Body of pancreas (tissue), 4 donors: ENCODE results near the gene EXOC7. TPM values are rescaled to one million over a fixed set of nuclear protein-coding genes. Genes with fewer than 3 reads are reported as not detected.

Experiments used
- ATAC-seq: fragments of 150-250 bp; one replicate; pipeline ENCODE4 v1.9.1; 2016
- DNase-seq, 4 donors: peaks; one replicate each; pipeline ENCODE4 v3.0.0-alpha.2; 2019
- H3K27ac ChIP-seq, 4 donors: fragments of 200-600 bp; sonication (generic); 1 replicate in 3 of 4; 2 replicates in 1 of 4; pipeline versions ENCODE4 v1.5.1 to v1.6.1; 2016 to 2019; ENCODE audit warnings: mild to moderate bottlenecking in 1 of 4, mixed read lengths in 1 of 4, moderate library complexity in 1 of 4
- H3K27me3 ChIP-seq, 2 donors: fragments of 200-600 bp; sonication (generic); one replicate each; pipeline ENCODE4 v1.6.0; 2016; ENCODE audit warnings: mild to moderate bottlenecking in 1 of 2
- H3K36me3 ChIP-seq, 2 donors: fragments of 200-600 bp; sonication (generic); replicated peaks in 1 of 2; 2 replicates each; pipeline ENCODE4 v1.5.1; 2016; ENCODE audit warnings: low read depth in 2 of 2; ENCODE audit not compliant: insufficient read depth in 1 of 2
- H3K4me1 ChIP-seq: fragments of 200-600 bp; sonication (generic); one replicate; pipeline ENCODE4 v1.6.0; 2016
- H3K4me3 ChIP-seq, 2 donors: fragments of 200-600 bp; sonication (generic); 1 replicate in 1 of 2; 2 replicates in 1 of 2; pipeline ENCODE4 v1.5.1; 2016 to 2019
- H3K9me3 ChIP-seq, 3 donors: fragments of 200-600 bp; sonication (generic); 1 replicate in 2 of 3; 2 replicates in 1 of 3; pipeline ENCODE4 v1.5.1; 2016
- POLR2A ChIP-seq, 3 donors: fragments of 450-650 bp; IDR thresholded peaks; one replicate each; pipeline ENCODE4 v1.6.1; 2016; ENCODE audit warnings: antibody characterized with exemption in 3 of 3, mild to moderate bottlenecking in 2 of 3
- WGBS, 2 donors: methylation state at CpG; one replicate each; pipeline ENCODE4 v1.1.5; 2017; 5-methylcytosine and 5-hydroxymethylcytosine counted together
- intact Hi-C: fragments of 100-400 bp; cut with DNase I; formaldehyde crosslinking; loops from one replicate; pipeline ENCODE4 v1.15.1; 2023
- total RNA-seq, 2 donors: library from RNA; depleted of rRNA; stranded (reverse); fragments of >200 nt; gene quantifications; one replicate each; pipeline ENCODE4 v1.1.0, GENCODE V29; 2016
- TF ChIP-seq, protein P1 (sequence below), 7 experiments: fragments of 450-650 bp in 4 of 7; fragments of 200-600 bp in 3 of 7; sonication (generic) in 3 of 7; IDR thresholded peaks; one replicate each; pipeline ENCODE4 v1.5.1; 2016 to 2019; ENCODE audit warnings: antibody characterized with exemption in 7 of 7

The EXOC7 gene
- total RNA-seq, 2 donors from 2014 or later = 53.2 to 73.2 TPM

DNA sequence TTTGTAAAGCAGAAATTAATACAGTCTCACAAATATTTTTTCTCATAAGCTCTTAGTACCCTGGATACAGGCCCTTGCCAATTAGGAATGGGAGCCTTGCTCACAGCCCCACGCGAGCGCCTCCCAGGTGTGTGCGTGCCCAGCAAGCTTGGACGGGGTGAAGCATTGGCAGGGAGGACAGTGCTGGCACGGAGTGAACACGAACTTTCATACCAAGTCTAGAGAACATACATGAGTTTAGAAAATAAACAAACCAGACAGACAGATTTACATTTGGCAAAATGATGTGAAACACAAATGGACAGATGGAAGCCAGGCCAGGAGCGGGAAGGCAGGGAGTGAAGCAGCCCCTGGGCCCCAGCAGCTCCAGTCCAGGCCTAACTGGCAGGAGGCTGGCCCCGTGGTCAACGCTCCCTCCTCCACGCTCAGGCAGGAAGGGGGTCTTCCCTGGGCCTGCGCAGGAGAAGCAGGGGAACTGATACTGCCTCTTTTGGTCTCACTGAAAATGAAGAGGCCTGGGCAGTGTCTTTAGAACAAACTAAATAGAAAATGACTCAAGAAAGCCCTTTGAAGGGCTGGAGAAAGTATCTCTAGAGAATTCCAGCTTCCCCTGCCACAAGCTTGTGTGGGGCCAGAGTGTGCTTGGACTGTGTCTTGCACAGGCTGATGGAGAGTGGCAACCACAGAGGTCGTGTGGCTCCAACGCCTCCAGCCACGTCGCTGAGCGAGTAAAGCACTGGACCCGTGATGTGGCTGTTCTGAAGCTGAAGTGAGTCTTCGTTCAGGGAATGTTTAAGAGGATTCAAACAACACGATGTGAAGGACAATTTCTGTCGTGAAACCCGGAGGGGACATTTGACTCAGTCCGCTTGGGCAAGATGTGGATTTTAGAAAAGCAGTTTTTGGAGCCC is 47.4 kb upstream of the EXOC7 start:
- H3K4me3 ChIP-seq = no peak overlapping the region
- DNase-seq = no peak
- H3K9me3 ChIP-seq = no peaks in the 10 kb centered on the region
- ATAC-seq = no peak
- no peaks in the 10 kb centered on the region for H3K4me1 ChIP-seq
- no peaks in the 10 kb centered on the region for H3K27me3 ChIP-seq
- no peak for TF ChIP-seq POLR2A (IDR thresholded peaks at IDR 0.05)
- TF ChIP-seq, protein P1, sequence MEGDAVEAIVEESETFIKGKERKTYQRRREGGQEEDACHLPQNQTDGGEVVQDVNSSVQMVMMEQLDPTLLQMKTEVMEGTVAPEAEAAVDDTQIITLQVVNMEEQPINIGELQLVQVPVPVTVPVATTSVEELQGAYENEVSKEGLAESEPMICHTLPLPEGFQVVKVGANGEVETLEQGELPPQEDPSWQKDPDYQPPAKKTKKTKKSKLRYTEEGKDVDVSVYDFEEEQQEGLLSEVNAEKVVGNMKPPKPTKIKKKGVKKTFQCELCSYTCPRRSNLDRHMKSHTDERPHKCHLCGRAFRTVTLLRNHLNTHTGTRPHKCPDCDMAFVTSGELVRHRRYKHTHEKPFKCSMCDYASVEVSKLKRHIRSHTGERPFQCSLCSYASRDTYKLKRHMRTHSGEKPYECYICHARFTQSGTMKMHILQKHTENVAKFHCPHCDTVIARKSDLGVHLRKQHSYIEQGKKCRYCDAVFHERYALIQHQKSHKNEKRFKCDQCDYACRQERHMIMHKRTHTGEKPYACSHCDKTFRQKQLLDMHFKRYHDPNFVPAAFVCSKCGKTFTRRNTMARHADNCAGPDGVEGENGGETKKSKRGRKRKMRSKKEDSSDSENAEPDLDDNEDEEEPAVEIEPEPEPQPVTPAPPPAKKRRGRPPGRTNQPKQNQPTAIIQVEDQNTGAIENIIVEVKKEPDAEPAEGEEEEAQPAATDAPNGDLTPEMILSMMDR (IDR thresholded peaks at IDR 0.05) = no peak
- 80 to 83% methylated on average over 20 to 23 of the region's 23 CpGs for WGBS, 2 donors
- intact Hi-C loops = no loop called here
- H3K36me3 ChIP-seq = no peaks in the 10 kb centered on the region
- no peak overlapping the region for H3K27ac ChIP-seq

GRCh38 chr17:76149214-76149613 is 45.6 kb upstream of the EXOC7 start:
- no peak overlapping the region for H3K27ac ChIP-seq
- intact Hi-C loops = no loop called here
- no peak for DNase-seq
- H3K9me3 ChIP-seq = no peaks in the 10 kb centered on the region
- TF ChIP-seq, protein P1 (IDR thresholded peaks at IDR 0.05) = no peak
- TF ChIP-seq POLR2A (IDR thresholded peaks at IDR 0.05) = no peak
- no peaks in the 10 kb centered on the region for H3K4me1 ChIP-seq
- no peaks in the 10 kb centered on the region for H3K27me3 ChIP-seq
- whole genome bisulfite sequencing, 2 donors = 68 to 80% methylated on average over 9 to 10 of the region's 10 CpGs
- H3K4me3 ChIP-seq = no peak overlapping the region
- no peak for ATAC-seq
- no peaks in the 10 kb centered on the region for H3K36me3 ChIP-seq

- H3K36me3 ChIP-seq = no peaks in the 10 kb centered on the region
- no peak overlapping the region for H3K4me3 ChIP-seq
- no peak overlapping the region for H3K27ac ChIP-seq
- ATAC-seq = no peak
- TF ChIP-seq, protein P1 (IDR thresholded peaks at IDR 0.05) = no peak
- no peak for TF ChIP-seq POLR2A (IDR thresholded peaks at IDR 0.05)
- no peaks in the 10 kb centered on the region for H3K4me1 ChIP-seq
- 83 to 100% methylated on average over 1 of the region's 1 CpG for WGBS, 2 donors
- no peaks in the 10 kb centered on the region for H3K9me3 ChIP-seq
- DNase-seq = no peak
- intact Hi-C loops = no loop called here
- H3K27me3 ChIP-seq = no peaks in the 10 kb centered on the region
Observed at GRCh38 chr17:76148015-76148326, 44.4 kb upstream of the EXOC7 start.

- Histone ChIP-seq H3K27me3 (no peaks in the 10 kb centered on the region), H3K27ac (no peak overlapping the region), H3K9me3 (no peaks in the 10 kb centered on the region), H3K36me3 (no peaks in the 10 kb centered on the region), H3K4me3 (no peak overlapping the region), H3K4me1 (no peaks in the 10 kb centered on the region)
- DNase-seq = no peak
- intact Hi-C loops = no loop called here
- no peak for TF ChIP-seq POLR2A (IDR thresholded peaks at IDR 0.05)
- TF ChIP-seq, protein P1 (IDR thresholded peaks at IDR 0.05) = peak in 6 of 7 experiments; percentile 43 to 62 (median 60)
- 65 to 67% methylated on average over 13 of the region's 13 CpGs for WGBS, 2 donors
- ATAC-seq = peak; percentile 70
Observed at GRCh38 chr17:76147211-76148014, 43.8 kb upstream of the EXOC7 start.
